ENCODE results near the gene FAM227A.

FAM227A gene

GRCh38 chr22:38578505-38578904, 77.7 kb downstream of the FAM227A start:
- no peaks in the 10 kb centered on the region for H3K27me3 ChIP-seq (ENCODE audit: control insufficient read depth, insufficient read depth, low read length)
- no peaks in the 10 kb centered on the region for H3K4me1 ChIP-seq (ENCODE audit: control insufficient read depth, insufficient read depth, low read length)
- no peak overlapping the region for H3K9ac ChIP-seq (ENCODE audit: low read length)
- H3K36me3 ChIP-seq (ENCODE audit: control insufficient read depth, insufficient read depth, low read length), result no peaks in the 10 kb centered on the region
- no peak overlapping the region for H3K27ac ChIP-seq (ENCODE audit: low read depth, low read length)
- H3K4me3 ChIP-seq (ENCODE audit: low read length), result no peak overlapping the region

DNA sequence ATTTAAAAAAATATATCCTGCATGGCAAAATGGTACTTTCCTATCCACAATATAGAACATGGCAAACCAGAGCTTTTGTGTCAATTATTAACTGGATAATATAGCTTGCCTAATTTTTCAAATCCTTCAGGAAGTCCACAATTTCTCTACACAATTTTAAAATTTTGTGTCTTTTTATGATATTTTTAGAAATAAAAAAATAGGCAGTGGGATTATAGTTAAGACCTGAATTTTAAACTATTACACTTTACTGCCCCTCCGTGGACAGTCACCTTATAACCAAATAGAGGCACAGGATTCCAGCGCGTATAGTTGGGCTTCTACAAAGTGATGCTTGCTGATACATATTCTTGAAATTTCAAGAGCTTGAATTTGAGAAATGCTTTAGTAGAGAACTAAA, 84.1 kb downstream of the FAM227A start:
- Histone ChIP-seq H3K9ac (ENCODE audit: low read length) (no peak overlapping the region), H3K27me3 (ENCODE audit: control insufficient read depth, insufficient read depth, low read length) (no peaks in the 10 kb centered on the region), H3K4me1 (ENCODE audit: control insufficient read depth, insufficient read depth, low read length) (peaks cover 10% of the 10 kb centered on the region), H3K4me3 (ENCODE audit: low read length) (no peak overlapping the region), H3K36me3 (ENCODE audit: control insufficient read depth, insufficient read depth, low read length) (no peaks in the 10 kb centered on the region), H3K27ac (ENCODE audit: low read depth, low read length) (no peak overlapping the region)

DNA sequence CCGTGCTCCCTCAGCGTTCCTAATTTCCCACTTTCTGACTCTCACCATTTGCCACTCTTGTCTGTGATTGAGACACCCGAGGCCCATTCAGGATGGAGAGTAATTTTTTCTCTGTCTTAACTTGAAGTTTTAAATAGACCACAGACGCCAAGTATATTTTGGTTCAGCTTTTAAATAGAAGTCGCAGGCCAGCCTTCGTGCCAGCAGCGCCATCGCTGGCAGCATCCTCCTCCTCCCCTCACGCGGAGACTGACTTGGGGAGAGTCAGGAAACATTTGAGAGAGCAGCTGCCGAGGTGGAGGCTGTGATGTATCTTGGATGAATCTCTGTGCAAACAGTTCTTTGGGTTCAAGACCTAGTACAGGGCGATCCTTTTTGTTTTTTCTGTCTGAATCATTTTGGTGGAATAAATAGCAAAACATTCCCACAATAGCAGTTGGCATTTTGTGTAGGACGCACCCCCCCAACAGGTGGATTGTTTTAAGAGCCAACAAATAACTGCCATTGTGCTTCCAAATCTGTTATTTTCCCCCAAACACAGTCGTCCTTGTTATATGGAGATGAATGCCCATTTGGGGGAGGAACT, 85.3 kb downstream of the FAM227A start:
- peak overlapping the region; percentile 78 for H3K4me3 ChIP-seq (ENCODE audit: low read length)
- peaks cover 10% of the 10 kb centered on the region for H3K4me1 ChIP-seq (ENCODE audit: control insufficient read depth, insufficient read depth, low read length)
- H3K27ac ChIP-seq (ENCODE audit: low read depth, low read length), result peak overlapping the region; percentile 73
- peak overlapping the region; percentile 70 for H3K9ac ChIP-seq (ENCODE audit: low read length)
- H3K27me3 ChIP-seq (ENCODE audit: control insufficient read depth, insufficient read depth, low read length), result no peaks in the 10 kb centered on the region
- no peaks in the 10 kb centered on the region for H3K36me3 ChIP-seq (ENCODE audit: control insufficient read depth, insufficient read depth, low read length)

- H3K36me3 ChIP-seq (ENCODE audit: control insufficient read depth, insufficient read depth, low read length), result no peaks in the 10 kb centered on the region
- H3K4me3 ChIP-seq (ENCODE audit: low read length), result peak within 1 kb of the TSS; percentile 81
- peak within 1 kb of the TSS; percentile 76 for H3K27ac ChIP-seq (ENCODE audit: low read depth, low read length)
- H3K27me3 ChIP-seq (ENCODE audit: control insufficient read depth, insufficient read depth, low read length), result no peaks in the 10 kb centered on the region
- H3K4me1 ChIP-seq (ENCODE audit: control insufficient read depth, insufficient read depth, low read length), result peaks cover 10% of the 10 kb centered on the region
- H3K9ac ChIP-seq (ENCODE audit: low read length), result peak within 1 kb of the TSS; percentile 70
Observed at GRCh38 chr22:38569972-38570778, 86.0 kb downstream of the FAM227A start, which contains the start of gene DMC1. DMC1 (minus strand) TSS chr22:38570183; CDS start chr22:38568256, 1,927 bp downstream.

GRCh38 chr22:38569181-38569971, 86.8 kb downstream of the FAM227A start:
- H3K27ac ChIP-seq (ENCODE audit: low read depth, low read length), result peak overlapping the region; percentile 76
- no peaks in the 10 kb centered on the region for H3K36me3 ChIP-seq (ENCODE audit: control insufficient read depth, insufficient read depth, low read length)
- H3K27me3 ChIP-seq (ENCODE audit: control insufficient read depth, insufficient read depth, low read length), result no peaks in the 10 kb centered on the region
- peak overlapping the region; percentile 81 for H3K4me3 ChIP-seq (ENCODE audit: low read length)
- H3K4me1 ChIP-seq (ENCODE audit: control insufficient read depth, insufficient read depth, low read length), result peaks cover 10% of the 10 kb centered on the region
- H3K9ac ChIP-seq (ENCODE audit: low read length), result peak overlapping the region; percentile 66

DNA sequence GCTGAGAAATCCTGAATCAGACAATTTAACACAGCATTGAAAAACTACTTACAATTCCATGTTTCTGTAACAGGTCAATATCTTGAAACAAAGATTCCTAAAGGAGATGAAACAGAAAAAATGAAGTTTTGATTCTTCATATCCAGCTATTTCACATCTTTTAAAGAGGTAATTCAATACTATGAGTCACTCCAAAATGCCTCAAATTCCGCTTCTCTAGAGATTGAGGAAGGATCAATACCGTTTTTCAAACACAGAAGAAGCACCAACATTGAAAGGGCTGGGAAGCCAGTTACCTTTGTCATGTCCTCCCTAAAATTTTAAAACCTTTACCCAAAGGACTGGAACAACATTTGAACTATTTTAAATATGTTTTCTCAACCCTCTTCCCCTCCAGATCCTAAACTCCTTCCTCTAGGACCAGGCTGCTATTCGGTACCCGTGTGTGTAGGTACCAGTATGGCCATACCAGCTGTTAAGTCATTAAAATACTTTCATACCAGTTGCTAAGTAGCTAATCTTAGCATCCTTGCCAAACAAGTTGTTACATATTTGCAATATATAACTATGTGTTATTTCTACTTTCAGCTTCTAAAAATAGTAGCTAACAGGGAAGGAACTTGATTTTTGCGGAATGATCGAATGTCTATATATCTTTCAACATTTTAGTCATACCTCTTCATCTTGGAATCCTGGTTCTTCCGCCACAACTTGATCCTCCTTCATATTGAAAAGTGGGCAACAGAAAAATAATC, 88.5 kb downstream of the FAM227A start:
- no peak overlapping the region for H3K27ac ChIP-seq (ENCODE audit: low read depth, low read length)

DNA sequence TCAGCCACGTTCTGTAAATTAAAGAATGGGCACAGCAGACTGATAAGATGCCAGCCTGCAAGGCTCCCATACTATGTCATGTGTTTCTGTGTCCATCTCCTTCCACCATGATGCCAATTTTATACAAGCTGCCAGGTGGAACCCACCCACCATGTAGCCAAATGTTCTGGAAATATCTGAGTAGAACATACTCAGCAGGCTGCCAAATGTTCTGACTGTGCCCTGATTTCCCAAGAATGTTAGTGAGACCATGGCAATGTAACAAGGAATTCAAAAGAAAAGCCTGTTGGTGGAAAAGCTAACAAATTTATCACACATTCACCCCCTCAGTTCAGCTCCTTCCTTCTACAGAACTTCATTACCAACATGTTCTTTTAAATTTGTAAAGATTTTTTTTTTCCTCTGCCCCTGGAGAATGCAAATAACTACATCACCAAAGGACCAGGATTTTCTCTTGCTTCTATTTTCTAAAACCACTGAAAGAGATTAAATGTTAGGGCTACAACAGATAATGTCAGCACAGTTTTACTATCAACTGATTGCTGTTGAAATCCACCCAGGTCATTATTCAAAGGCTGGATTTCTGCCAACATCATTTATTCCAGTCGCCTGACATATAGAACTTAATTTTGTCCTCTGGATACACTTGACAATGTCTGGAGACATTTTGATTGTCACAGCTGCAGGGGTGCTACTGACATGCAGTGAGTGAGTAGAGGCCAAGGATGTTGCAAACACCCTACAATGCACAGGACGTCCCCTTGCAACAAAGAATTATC, 89.3 kb downstream of the FAM227A start:
- H3K27me3 ChIP-seq (ENCODE audit: control insufficient read depth, insufficient read depth, low read length), result no peaks in the 10 kb centered on the region
- no peak overlapping the region for H3K9ac ChIP-seq (ENCODE audit: low read length)
- no peak overlapping the region for H3K27ac ChIP-seq (ENCODE audit: low read depth, low read length)
- H3K4me1 ChIP-seq (ENCODE audit: control insufficient read depth, insufficient read depth, low read length), result peaks cover 10% of the 10 kb centered on the region
- H3K36me3 ChIP-seq (ENCODE audit: control insufficient read depth, insufficient read depth, low read length), result no peaks in the 10 kb centered on the region
- no peak overlapping the region for H3K4me3 ChIP-seq (ENCODE audit: low read length)

More for the DNA sequence above, 88.5 kb downstream of the FAM227A start:
- H3K36me3 ChIP-seq (ENCODE audit: control insufficient read depth, insufficient read depth, low read length), result no peaks in the 10 kb centered on the region
- no peaks in the 10 kb centered on the region for H3K27me3 ChIP-seq (ENCODE audit: control insufficient read depth, insufficient read depth, low read length)
- no peak overlapping the region for H3K4me3 ChIP-seq (ENCODE audit: low read length)
- peaks cover 10% of the 10 kb centered on the region for H3K4me1 ChIP-seq (ENCODE audit: control insufficient read depth, insufficient read depth, low read length)
- H3K9ac ChIP-seq (ENCODE audit: low read length), result no peak overlapping the region

- H3K9ac ChIP-seq (ENCODE audit: low read length), result no peak overlapping the region
- no peak overlapping the region for H3K27ac ChIP-seq (ENCODE audit: low read depth, low read length)
- H3K4me3 ChIP-seq (ENCODE audit: low read length), result no peak overlapping the region
- no peaks in the 10 kb centered on the region for H3K36me3 ChIP-seq (ENCODE audit: control insufficient read depth, insufficient read depth, low read length)
- H3K4me1 ChIP-seq (ENCODE audit: control insufficient read depth, insufficient read depth, low read length), result peaks cover 4% of the 10 kb centered on the region
- H3K27me3 ChIP-seq (ENCODE audit: control insufficient read depth, insufficient read depth, low read length), result no peaks in the 10 kb centered on the region
Observed at GRCh38 chr22:38565441-38565840, 90.8 kb downstream of the FAM227A start.

- Histone ChIP-seq H3K4me1 (ENCODE audit: control insufficient read depth, insufficient read depth, low read length) (peaks cover 1% of the 10 kb centered on the region), H3K36me3 (ENCODE audit: control insufficient read depth, insufficient read depth, low read length) (no peaks in the 10 kb centered on the region), H3K27ac (ENCODE audit: low read depth, low read length) (no peak overlapping the region), H3K4me3 (ENCODE audit: low read length) (no peak overlapping the region), H3K27me3 (ENCODE audit: control insufficient read depth, insufficient read depth, low read length) (no peaks in the 10 kb centered on the region), H3K9ac (ENCODE audit: low read length) (no peak overlapping the region)
Observed at GRCh38 chr22:38564669-38565068, 91.5 kb downstream of the FAM227A start.

GRCh38 chr22:38554281-38554680, 101.9 kb downstream of the FAM227A start:
- Histone ChIP-seq H3K27me3 (ENCODE audit: control insufficient read depth, insufficient read depth, low read length) (no peaks in the 10 kb centered on the region), H3K4me1 (ENCODE audit: control insufficient read depth, insufficient read depth, low read length) (no peaks in the 10 kb centered on the region), H3K4me3 (ENCODE audit: low read length) (no peak overlapping the region), H3K9ac (ENCODE audit: low read length) (no peak overlapping the region), H3K27ac (ENCODE audit: low read depth, low read length) (no peak overlapping the region), H3K36me3 (ENCODE audit: control insufficient read depth, insufficient read depth, low read length) (no peaks in the 10 kb centered on the region)

GRCh38 chr22:38549101-38549894, 106.9 kb downstream of the FAM227A start:
- Histone ChIP-seq H3K4me1 (ENCODE audit: control insufficient read depth, insufficient read depth, low read length) (no peaks in the 10 kb centered on the region), H3K4me3 (ENCODE audit: low read length) (no peak overlapping the region), H3K36me3 (ENCODE audit: control insufficient read depth, insufficient read depth, low read length) (no peaks in the 10 kb centered on the region), H3K27ac (ENCODE audit: low read depth, low read length) (no peak overlapping the region), H3K27me3 (ENCODE audit: control insufficient read depth, insufficient read depth, low read length) (no peaks in the 10 kb centered on the region), H3K9ac (ENCODE audit: low read length) (no peak overlapping the region)

All from rectal smooth muscle tissue (tissue), 1 donor.